Panc1 (cell line): ENCODE measurements around the gene ERCC1. TPM values are rescaled to one million over a fixed set of nuclear protein-coding genes. Genes with fewer than 3 reads are reported as not detected.

ENCODE experiments used
- ATAC-seq: fragments of 200-7000 bp; cut with Tn5 transposase; 2 replicates; pipeline ENCODE4 v1.9.1; 2020; ENCODE audit warnings: mild to moderate bottlenecking, moderate library complexity
- BruUV-seq: library from RNA; stranded (reverse); fragments of 400-500 nt; replicated peaks from 2 replicates; lab custom pipeline; 2021; lab: Mats Ljungman, UMichigan
- CTCF ChIA-PET: fragments of 300-600 bp; sonication (Branson Sonifier 250); formaldehyde crosslinking; loops from one replicate; lab custom pipeline; 2022; ENCODE audit warnings: antibody characterized with exemption; lab: Charles Lee
- POLR2A ChIA-PET: fragments of 300-600 bp; sonication (Branson Sonifier 250); formaldehyde crosslinking; loops from one replicate; lab custom pipeline; 2022; ENCODE audit warnings: antibody characterized with exemption; lab: Charles Lee
- DNase-seq: peaks from one replicate; pipeline ENCODE4 v3.0.0-alpha.2; 2010; ENCODE audit warnings: low read depth, low spot score
- H3K27ac ChIP-seq: 2 replicates; pipeline ENCODE4 v1.5.1; 2011; ENCODE audit warnings: mild to moderate bottlenecking, low read length, inconsistent platforms
- H3K27me3 ChIP-seq: fragments of 200-500 bp; sonication (Bioruptor generic); 2 replicates; pipeline ENCODE4 v1.6.0; 2014; ENCODE audit warnings: low read length, inconsistent platforms; ENCODE audit not compliant: control insufficient read depth, insufficient read depth
- H3K36me3 ChIP-seq: fragments of 200-500 bp; sonication (Bioruptor generic); 2 replicates; pipeline ENCODE4 v1.5.1; 2014; ENCODE audit warnings: inconsistent platforms, mild to moderate bottlenecking, low read length, moderate library complexity; ENCODE audit not compliant: control insufficient read depth, insufficient read depth
- H3K4me1 ChIP-seq: 2 replicates; pipeline ENCODE4 v1.5.1; 2011; ENCODE audit warnings: inconsistent platforms, mild to moderate bottlenecking, low read length, moderate library complexity; ENCODE audit not compliant: control insufficient read depth, insufficient read depth
- H3K4me3 ChIP-seq, 2 experiments: 2 replicates each; pipeline ENCODE4 v1.5.1; 2011 to 2012; ENCODE audit warnings: low read depth in 2 of 2, low read length in 2 of 2, mild to moderate bottlenecking in 2 of 2, inconsistent platforms in 1 of 2, moderate library complexity in 1 of 2
- H3K9me3 ChIP-seq: fragments of 200-500 bp; sonication (Bioruptor generic); 2 replicates; pipeline ENCODE4 v1.5.1; 2014; ENCODE audit warnings: low read depth, mild to moderate bottlenecking, inconsistent platforms, low read length, moderate library complexity; ENCODE audit not compliant: control insufficient read depth, insufficient read depth
- POLR2AphosphoS5 ChIP-seq: IDR thresholded peaks from 2 replicates; pipeline ENCODE4 v1.6.1; 2012; ENCODE audit warnings: mild to moderate bottlenecking, low read depth, low read length, moderate library complexity
- SIN3A ChIP-seq: IDR thresholded peaks from 2 replicates; pipeline ENCODE4 v1.6.1; 2012; ENCODE audit warnings: low read depth, mild to moderate bottlenecking, low read length, moderate library complexity, borderline replicate concordance; ENCODE audit not compliant: insufficient read depth
- TCF7L2 ChIP-seq: IDR thresholded peaks from 2 replicates; pipeline ENCODE4 v1.6.1; 2011; ENCODE audit warnings: mild to moderate bottlenecking, low read depth, low read length, inconsistent platforms
- in situ Hi-C: cut with HindIII; loops from 2 replicates; pipeline ENCODE4 v1.10.0; 2016; ENCODE audit warnings: low sequenced_read_pairs, low pct_unique_long_range_greater_than_20kb
- intact Hi-C: fragments of 100-400 bp; cut with micrococcal nuclease; formaldehyde crosslinking; loops from one replicate; pipeline ENCODE4 v1.10.0; 2022; ENCODE audit not compliant: unreplicated experiment
- total RNA-seq: library from RNA; stranded (reverse); gene quantifications from one replicate; pipeline ENCODE4 v1.2.1, GENCODE V29; 2021; ENCODE audit not compliant: unreplicated experiment
- TF ChIP-seq, protein P1 (sequence below), 2 experiments: IDR thresholded peaks; 2 replicates each; pipeline ENCODE4 v1.6.1; 2011 to 2012; ENCODE audit warnings: low read depth in 2 of 2, control low read depth in 1 of 2, low read length in 1 of 2, mild to moderate bottlenecking in 1 of 2, moderate library complexity in 1 of 2; ENCODE audit not compliant: insufficient read depth in 1 of 2
- TF ChIP-seq, protein P2 (sequence below): fragments of 450-650 bp; IDR thresholded peaks from 2 replicates; pipeline ENCODE4 v1.5.1; 2017; ENCODE audit warnings: mild to moderate bottlenecking

The ERCC1 gene
- total RNA-seq, 1 experiment from 2014 or later, result 80.3 TPM

DNA sequence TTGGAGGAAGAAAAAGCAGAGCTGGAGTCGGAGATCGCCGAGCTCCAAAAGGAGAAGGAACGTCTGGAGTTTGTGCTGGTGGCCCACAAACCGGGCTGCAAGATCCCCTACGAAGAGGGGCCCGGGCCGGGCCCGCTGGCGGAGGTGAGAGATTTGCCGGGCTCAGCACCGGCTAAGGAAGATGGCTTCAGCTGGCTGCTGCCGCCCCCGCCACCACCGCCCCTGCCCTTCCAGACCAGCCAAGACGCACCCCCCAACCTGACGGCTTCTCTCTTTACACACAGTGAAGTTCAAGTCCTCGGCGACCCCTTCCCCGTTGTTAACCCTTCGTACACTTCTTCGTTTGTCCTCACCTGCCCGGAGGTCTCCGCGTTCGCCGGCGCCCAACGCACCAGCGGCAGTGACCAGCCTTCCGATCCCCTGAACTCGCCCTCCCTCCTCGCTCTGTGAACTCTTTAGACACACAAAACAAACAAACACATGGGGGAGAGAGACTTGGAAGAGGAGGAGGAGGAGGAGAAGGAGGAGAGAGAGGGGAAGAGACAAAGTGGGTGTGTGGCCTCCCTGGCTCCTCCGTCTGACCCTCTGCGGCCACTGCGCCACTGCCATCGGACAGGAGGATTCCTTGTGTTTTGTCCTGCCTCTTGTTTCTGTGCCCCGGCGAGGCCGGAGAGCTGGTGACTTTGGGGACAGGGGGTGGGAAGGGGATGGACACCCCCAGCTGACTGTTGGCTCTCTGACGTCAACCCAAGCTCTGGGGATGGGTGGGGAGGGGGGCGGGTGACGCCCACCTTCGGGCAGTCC lies 49.0 kb upstream of the ERCC1 start:
- Histone ChIP-seq H3K36me3 (no peaks in the 10 kb centered on the region; the same call in 1 of the 2 replicates), H3K27ac (no peak overlapping the region), H3K9me3 (no peaks in the 10 kb centered on the region), H3K4me1 (peaks cover 8% of the 10 kb centered on the region), H3K4me3 (no peak overlapping the region), H3K27me3 (no peaks in the 10 kb centered on the region)
- in situ Hi-C loops (no loop called here), intact Hi-C loops (no loop called here)
- POLR2A ChIA-PET, result interaction anchor here (0.5 kb wide), 1 partner anchor 16 kb away, joined by 5 read pairs; no protein-coding TSS in a partner anchor
- CTCF ChIA-PET, result no interaction called here
- BruUV-seq, result no TSS peak
- DNase-seq, result no peak
- no peak for ATAC-seq
- TF ChIP-seq SIN3A (no peak), POLR2AphosphoS5 (no peak)
- TF ChIP-seq, protein P1, sequence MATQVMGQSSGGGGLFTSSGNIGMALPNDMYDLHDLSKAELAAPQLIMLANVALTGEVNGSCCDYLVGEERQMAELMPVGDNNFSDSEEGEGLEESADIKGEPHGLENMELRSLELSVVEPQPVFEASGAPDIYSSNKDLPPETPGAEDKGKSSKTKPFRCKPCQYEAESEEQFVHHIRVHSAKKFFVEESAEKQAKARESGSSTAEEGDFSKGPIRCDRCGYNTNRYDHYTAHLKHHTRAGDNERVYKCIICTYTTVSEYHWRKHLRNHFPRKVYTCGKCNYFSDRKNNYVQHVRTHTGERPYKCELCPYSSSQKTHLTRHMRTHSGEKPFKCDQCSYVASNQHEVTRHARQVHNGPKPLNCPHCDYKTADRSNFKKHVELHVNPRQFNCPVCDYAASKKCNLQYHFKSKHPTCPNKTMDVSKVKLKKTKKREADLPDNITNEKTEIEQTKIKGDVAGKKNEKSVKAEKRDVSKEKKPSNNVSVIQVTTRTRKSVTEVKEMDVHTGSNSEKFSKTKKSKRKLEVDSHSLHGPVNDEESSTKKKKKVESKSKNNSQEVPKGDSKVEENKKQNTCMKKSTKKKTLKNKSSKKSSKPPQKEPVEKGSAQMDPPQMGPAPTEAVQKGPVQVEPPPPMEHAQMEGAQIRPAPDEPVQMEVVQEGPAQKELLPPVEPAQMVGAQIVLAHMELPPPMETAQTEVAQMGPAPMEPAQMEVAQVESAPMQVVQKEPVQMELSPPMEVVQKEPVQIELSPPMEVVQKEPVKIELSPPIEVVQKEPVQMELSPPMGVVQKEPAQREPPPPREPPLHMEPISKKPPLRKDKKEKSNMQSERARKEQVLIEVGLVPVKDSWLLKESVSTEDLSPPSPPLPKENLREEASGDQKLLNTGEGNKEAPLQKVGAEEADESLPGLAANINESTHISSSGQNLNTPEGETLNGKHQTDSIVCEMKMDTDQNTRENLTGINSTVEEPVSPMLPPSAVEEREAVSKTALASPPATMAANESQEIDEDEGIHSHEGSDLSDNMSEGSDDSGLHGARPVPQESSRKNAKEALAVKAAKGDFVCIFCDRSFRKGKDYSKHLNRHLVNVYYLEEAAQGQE (IDR thresholded peaks at IDR 0.05; ENCODE audit: insufficient read depth in 1 of 2, low read depth in 2 of 2, low read length in 1 of 2), result no peak

DNA sequence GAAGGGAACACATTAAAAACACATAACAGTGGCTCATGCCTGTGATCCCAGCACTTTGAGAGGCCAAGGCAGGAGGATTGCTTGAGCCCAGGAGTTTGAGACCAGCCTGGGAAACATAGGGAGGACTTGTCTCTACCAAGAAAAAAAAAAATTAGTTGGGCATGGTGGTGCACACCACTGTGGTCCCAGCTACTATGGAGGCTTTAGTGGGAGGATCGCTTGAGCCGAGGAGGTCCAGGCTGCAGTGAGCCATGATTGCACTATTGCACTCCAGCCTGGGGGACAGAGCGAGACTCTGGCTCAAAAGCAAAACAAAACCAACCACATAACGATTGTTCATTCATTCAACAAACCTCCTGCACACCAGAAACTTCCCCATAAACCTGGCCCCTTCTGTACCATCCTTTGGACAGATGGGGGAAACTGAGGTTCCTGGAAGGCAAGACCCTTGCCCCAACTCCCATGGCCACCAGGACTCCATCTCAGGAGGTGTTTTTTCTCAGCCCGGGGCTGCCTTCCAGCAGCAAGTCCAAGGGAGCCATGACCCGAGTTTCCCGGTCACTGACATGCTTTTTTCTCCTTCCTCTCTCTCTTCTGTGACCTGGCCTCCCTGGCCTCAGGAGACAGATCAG lies 48.3 kb upstream of the ERCC1 start:
- in situ Hi-C loops (no loop called here), intact Hi-C loops (no loop called here)
- no peak overlapping the region for H3K27ac ChIP-seq
- no peak for ATAC-seq
- peaks cover 7% of the 10 kb centered on the region; the same call in 1 of the 2 replicates for H3K4me1 ChIP-seq
- ChIA-PET CTCF (no interaction called here), POLR2A (interaction anchor here (0.5 kb wide), 1 partner anchor 15 kb away, joined by 5 read pairs; no protein-coding TSS in a partner anchor)
- no TSS peak for BruUV-seq
- TF ChIP-seq, protein P2, sequence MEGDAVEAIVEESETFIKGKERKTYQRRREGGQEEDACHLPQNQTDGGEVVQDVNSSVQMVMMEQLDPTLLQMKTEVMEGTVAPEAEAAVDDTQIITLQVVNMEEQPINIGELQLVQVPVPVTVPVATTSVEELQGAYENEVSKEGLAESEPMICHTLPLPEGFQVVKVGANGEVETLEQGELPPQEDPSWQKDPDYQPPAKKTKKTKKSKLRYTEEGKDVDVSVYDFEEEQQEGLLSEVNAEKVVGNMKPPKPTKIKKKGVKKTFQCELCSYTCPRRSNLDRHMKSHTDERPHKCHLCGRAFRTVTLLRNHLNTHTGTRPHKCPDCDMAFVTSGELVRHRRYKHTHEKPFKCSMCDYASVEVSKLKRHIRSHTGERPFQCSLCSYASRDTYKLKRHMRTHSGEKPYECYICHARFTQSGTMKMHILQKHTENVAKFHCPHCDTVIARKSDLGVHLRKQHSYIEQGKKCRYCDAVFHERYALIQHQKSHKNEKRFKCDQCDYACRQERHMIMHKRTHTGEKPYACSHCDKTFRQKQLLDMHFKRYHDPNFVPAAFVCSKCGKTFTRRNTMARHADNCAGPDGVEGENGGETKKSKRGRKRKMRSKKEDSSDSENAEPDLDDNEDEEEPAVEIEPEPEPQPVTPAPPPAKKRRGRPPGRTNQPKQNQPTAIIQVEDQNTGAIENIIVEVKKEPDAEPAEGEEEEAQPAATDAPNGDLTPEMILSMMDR, result no peak
- no peak for TF ChIP-seq SIN3A
- no peak for TF ChIP-seq POLR2AphosphoS5
- no peak for TF ChIP-seq TCF7L2
- no peaks in the 10 kb centered on the region; the same call in 1 of the 2 replicates for H3K36me3 ChIP-seq
- no peak for DNase-seq
- H3K27me3 ChIP-seq, result no peaks in the 10 kb centered on the region
- no peak overlapping the region for H3K4me3 ChIP-seq
- H3K9me3 ChIP-seq, result no peaks in the 10 kb centered on the region
